Mesenchymal stem cell (in vitro differentiated cells and primary cell): ENCODE results near the gene EGFR.

ENCODE experiments used
- DNase-seq: peaks from one replicate; pipeline ENCODE4 v3.0.0-alpha.2; 2013
- H2AFZ ChIP-seq: one replicate; pipeline ENCODE4 v1.6.1; 2013; ENCODE audit warnings: low read depth, mild to moderate bottlenecking, control low read depth, inconsistent platforms, low read length, moderate library complexity
- H2AK5ac ChIP-seq: 2 replicates; pipeline ENCODE4 v1.6.1; 2013; ENCODE audit warnings: low read length, moderate library complexity, mild to moderate bottlenecking, inconsistent platforms; ENCODE audit not compliant: severe bottlenecking
- H2BK120ac ChIP-seq: one replicate; pipeline ENCODE4 v1.6.1; 2013; ENCODE audit warnings: low read depth, mild to moderate bottlenecking, inconsistent platforms, low read length, moderate library complexity
- H2BK12ac ChIP-seq, 2 experiments: one replicate each; pipeline ENCODE4 v1.6.1; 2013; ENCODE audit warnings: inconsistent platforms in 2 of 2, low read length in 2 of 2, mild to moderate bottlenecking in 2 of 2, moderate library complexity in 2 of 2, control low read depth in 1 of 2
- H2BK15ac ChIP-seq: one replicate; pipeline ENCODE4 v1.6.1; 2013; ENCODE audit warnings: mild to moderate bottlenecking, low read depth, inconsistent platforms; ENCODE audit not compliant: poor library complexity, severe bottlenecking
- H2BK5ac ChIP-seq: 2 replicates; pipeline ENCODE4 v1.6.1; 2013; ENCODE audit warnings: low read depth, mild to moderate bottlenecking, low read length, control low read depth, inconsistent platforms; ENCODE audit not compliant: poor library complexity, severe bottlenecking
- H3K14ac ChIP-seq, 2 experiments: one replicate each; pipeline ENCODE4 v1.6.1; 2013; ENCODE audit warnings: inconsistent platforms in 2 of 2, low read length in 2 of 2, control low read depth in 1 of 2, mild to moderate bottlenecking in 1 of 2, moderate library complexity in 1 of 2
- H3K18ac ChIP-seq, 2 experiments: one replicate each; pipeline ENCODE4 v1.6.1; 2013; ENCODE audit warnings: inconsistent platforms in 2 of 2, low read length in 2 of 2, control low read depth in 1 of 2, low read depth in 1 of 2, mild to moderate bottlenecking in 1 of 2
- H3K23ac ChIP-seq, 2 experiments: one replicate each; pipeline ENCODE4 v1.6.1; 2013; ENCODE audit warnings: inconsistent platforms in 2 of 2, low read length in 2 of 2, mild to moderate bottlenecking in 2 of 2, moderate library complexity in 2 of 2, control low read depth in 1 of 2
- H3K27ac ChIP-seq: 2 replicates; pipeline ENCODE4 v1.5.1; 2013; ENCODE audit warnings: mild to moderate bottlenecking, moderate library complexity, low read length, control low read depth, inconsistent platforms; ENCODE audit not compliant: poor library complexity, severe bottlenecking
- H3K27me3 ChIP-seq, 2 experiments: 2 replicates each; pipeline versions ENCODE4 v1.6.1 to v1.7.0; 2013; ENCODE audit warnings: low read length in 2 of 2, mild to moderate bottlenecking in 2 of 2, moderate library complexity in 2 of 2, control low read depth in 1 of 2, inconsistent platforms in 1 of 2; ENCODE audit not compliant: control insufficient read depth in 1 of 2, insufficient read depth in 1 of 2
- H3K36me3 ChIP-seq, 2 experiments: 2 replicates each; pipeline versions ENCODE4 v1.6.1 to v1.7.0; 2013; ENCODE audit warnings: low read length in 2 of 2, control low read depth in 1 of 2, inconsistent platforms in 1 of 2, low read depth in 1 of 2, mild to moderate bottlenecking in 1 of 2; ENCODE audit not compliant: insufficient read depth in 2 of 2, control insufficient read depth in 1 of 2
- H3K4ac ChIP-seq, 2 experiments: one replicate each; pipeline ENCODE4 v1.6.1; 2013; ENCODE audit warnings: inconsistent platforms in 2 of 2, low read length in 2 of 2, mild to moderate bottlenecking in 2 of 2, moderate library complexity in 2 of 2, control low read depth in 1 of 2, low read depth in 1 of 2
- H3K4me1 ChIP-seq: 2 replicates; pipeline ENCODE4 v1.6.1; 2013; ENCODE audit warnings: low read depth, low read length, control low read depth; ENCODE audit not compliant: control insufficient read depth, insufficient read depth
- H3K4me2 ChIP-seq: 2 replicates; pipeline ENCODE4 v1.6.1; 2013; ENCODE audit warnings: low read length, mild to moderate bottlenecking, inconsistent platforms; ENCODE audit not compliant: poor library complexity, severe bottlenecking
- H3K4me3 ChIP-seq, 2 experiments: 2 replicates each; pipeline versions ENCODE4 v1.5.1 to v1.7.0; 2013; ENCODE audit warnings: low read length in 2 of 2, mild to moderate bottlenecking in 2 of 2, control low read depth in 1 of 2, low read depth in 1 of 2; ENCODE audit not compliant: insufficient read depth in 1 of 2
- H3K79me1 ChIP-seq: replicated peaks from 2 replicates; pipeline ENCODE4 v1.6.1; 2013; ENCODE audit warnings: mild to moderate bottlenecking, control low read depth, low read length, inconsistent platforms; ENCODE audit not compliant: poor library complexity, severe bottlenecking
- H3K9ac ChIP-seq: 2 replicates; pipeline ENCODE4 v1.7.0; 2013; ENCODE audit warnings: mild to moderate bottlenecking, low read length, moderate library complexity
- H3K9me3 ChIP-seq: 2 replicates; pipeline ENCODE4 v1.7.0; 2013; ENCODE audit warnings: mild to moderate bottlenecking, low read length; ENCODE audit not compliant: control insufficient read depth
- H4K8ac ChIP-seq: one replicate; pipeline ENCODE4 v1.6.1; 2013; ENCODE audit warnings: inconsistent platforms, mild to moderate bottlenecking, low read length, moderate library complexity
- H4K91ac ChIP-seq: one replicate; pipeline ENCODE4 v1.6.1; 2013; ENCODE audit warnings: mild to moderate bottlenecking, low read length, inconsistent platforms
- WGBS: methylation state at CpG from one replicate; pipeline ENCODE4 v1.1.7; 2013; ENCODE audit warnings: mixed read lengths; 5-methylcytosine and 5-hydroxymethylcytosine counted together

EGFR gene

GRCh38 chr7:55224111-55224510, 205.3 kb downstream of the EGFR start:
- Histone ChIP-seq H3K27me3 (peaks cover 0 to 6% of the 10 kb centered on the region in 2 experiments), H3K79me1 (no peaks in the 10 kb centered on the region), H2BK15ac (no peak overlapping the region), H3K4me1 (peaks cover 5% of the 10 kb centered on the region), H4K8ac (peak overlapping the region; percentile 17), H3K23ac (no peak overlapping the region), H3K9me3 (peaks cover 13% of the 10 kb centered on the region), H3K18ac (no peak overlapping the region), H3K27ac (no peak overlapping the region), H3K14ac (no peak overlapping the region), H2BK12ac (no peak overlapping the region), H3K4me2 (no peak overlapping the region), H3K9ac (no peak overlapping the region), H3K4me3 (no peak overlapping the region), H2AFZ (no peak overlapping the region), H4K91ac (no peak overlapping the region), H2BK120ac (no peak overlapping the region), H2AK5ac (no peak overlapping the region), H3K4ac (no peak overlapping the region), H2BK5ac (no peak overlapping the region), H3K36me3 (no peaks in the 10 kb centered on the region)
- 74% methylated on average over 5 of the region's 5 CpGs for WGBS
- no peak for DNase-seq

- Histone ChIP-seq H3K4me1 (peaks cover 5% of the 10 kb centered on the region), H2BK120ac (no peak overlapping the region), H3K36me3 (no peaks in the 10 kb centered on the region), H3K23ac (no peak overlapping the region), H3K9me3 (peaks cover 20% of the 10 kb centered on the region), H2AK5ac (no peak overlapping the region), H3K14ac (no peak overlapping the region), H3K27me3 (peaks cover 0 to 6% of the 10 kb centered on the region in 2 experiments), H3K79me1 (no peaks in the 10 kb centered on the region), H2BK5ac (no peak overlapping the region), H2BK15ac (no peak overlapping the region), H2AFZ (no peak overlapping the region), H4K91ac (no peak overlapping the region), H3K18ac (no peak overlapping the region), H3K9ac (no peak overlapping the region), H3K4me2 (no peak overlapping the region), H3K4me3 (no peak overlapping the region), H3K27ac (no peak overlapping the region), H2BK12ac (no peak overlapping the region), H3K4ac (no peak overlapping the region), H4K8ac (no peak overlapping the region)
- no peak for DNase-seq
- WGBS, result 76% methylated on average over 2 of the region's 2 CpGs
Measured at GRCh38 chr7:55224810-55225209, 206.0 kb downstream of the EGFR start.

GRCh38 chr7:55230014-55230413, 211.2 kb downstream of the EGFR start:
- H4K8ac ChIP-seq, result no peak overlapping the region
- DNase-seq, result no peak
- WGBS, result 78% methylated on average over 1 of the region's 1 CpG

GRCh38 chr7:55231736-55232280, 213.0 kb downstream of the EGFR start:
- peaks cover 25 to 26% of the 10 kb centered on the region in 2 experiments for H3K27me3 ChIP-seq
- H2AK5ac ChIP-seq, result no peak overlapping the region
- H3K14ac ChIP-seq, result no peak overlapping the region
- no peak overlapping the region for H3K9ac ChIP-seq
- no peak overlapping the region for H2AFZ ChIP-seq
- H2BK12ac ChIP-seq, result no peak overlapping the region
- no peak overlapping the region for H3K18ac ChIP-seq
- no peak overlapping the region for H2BK120ac ChIP-seq
- H3K23ac ChIP-seq, result no peak overlapping the region
- H2BK5ac ChIP-seq, result no peak overlapping the region
- no peak overlapping the region for H3K4me2 ChIP-seq
- no peak overlapping the region for H3K4ac ChIP-seq
- DNase-seq, result no peak
- no peaks in the 10 kb centered on the region for H3K4me1 ChIP-seq
- no peaks in the 10 kb centered on the region for H3K36me3 ChIP-seq
- H3K9me3 ChIP-seq, result peaks cover 30% of the 10 kb centered on the region
- WGBS, result 88% methylated on average over 7 of the region's 7 CpGs
- no peak overlapping the region for H2BK15ac ChIP-seq
- no peak overlapping the region for H3K27ac ChIP-seq
- no peak overlapping the region for H3K4me3 ChIP-seq
- no peak overlapping the region for H4K91ac ChIP-seq
- no peaks in the 10 kb centered on the region for H3K79me1 ChIP-seq
- H4K8ac ChIP-seq, result no peak overlapping the region

More at GRCh38 chr7:55230014-55230413, 211.2 kb downstream of the EGFR start:
- H3K79me1 ChIP-seq, result no peaks in the 10 kb centered on the region
- H2AFZ ChIP-seq, result no peak overlapping the region
- no peak overlapping the region for H3K23ac ChIP-seq
- no peak overlapping the region for H3K14ac ChIP-seq
- peaks cover 14 to 15% of the 10 kb centered on the region in 2 experiments for H3K27me3 ChIP-seq
- H2BK15ac ChIP-seq, result no peak overlapping the region
- H3K18ac ChIP-seq, result no peak overlapping the region
- no peak overlapping the region for H3K4ac ChIP-seq
- no peak overlapping the region for H2AK5ac ChIP-seq
- H2BK12ac ChIP-seq, result no peak overlapping the region
- peaks cover 32% of the 10 kb centered on the region for H3K9me3 ChIP-seq
- no peak overlapping the region for H3K4me2 ChIP-seq
- H3K27ac ChIP-seq, result no peak overlapping the region
- no peak overlapping the region for H3K4me3 ChIP-seq
- no peak overlapping the region for H2BK120ac ChIP-seq
- no peak overlapping the region for H4K91ac ChIP-seq
- H3K36me3 ChIP-seq, result no peaks in the 10 kb centered on the region
- H2BK5ac ChIP-seq, result no peak overlapping the region
- H3K4me1 ChIP-seq, result no peaks in the 10 kb centered on the region
- no peak overlapping the region for H3K9ac ChIP-seq
